ENCODE results near the gene FRMD5. TPM values are rescaled to one million over a fixed set of nuclear protein-coding genes. Genes with fewer than 3 reads are reported as not detected.

Gene FRMD5
- total and polyA plus RNA-seq, 7 donors, result 0.41 to 1.8 (median 0.92) TPM

DNA sequence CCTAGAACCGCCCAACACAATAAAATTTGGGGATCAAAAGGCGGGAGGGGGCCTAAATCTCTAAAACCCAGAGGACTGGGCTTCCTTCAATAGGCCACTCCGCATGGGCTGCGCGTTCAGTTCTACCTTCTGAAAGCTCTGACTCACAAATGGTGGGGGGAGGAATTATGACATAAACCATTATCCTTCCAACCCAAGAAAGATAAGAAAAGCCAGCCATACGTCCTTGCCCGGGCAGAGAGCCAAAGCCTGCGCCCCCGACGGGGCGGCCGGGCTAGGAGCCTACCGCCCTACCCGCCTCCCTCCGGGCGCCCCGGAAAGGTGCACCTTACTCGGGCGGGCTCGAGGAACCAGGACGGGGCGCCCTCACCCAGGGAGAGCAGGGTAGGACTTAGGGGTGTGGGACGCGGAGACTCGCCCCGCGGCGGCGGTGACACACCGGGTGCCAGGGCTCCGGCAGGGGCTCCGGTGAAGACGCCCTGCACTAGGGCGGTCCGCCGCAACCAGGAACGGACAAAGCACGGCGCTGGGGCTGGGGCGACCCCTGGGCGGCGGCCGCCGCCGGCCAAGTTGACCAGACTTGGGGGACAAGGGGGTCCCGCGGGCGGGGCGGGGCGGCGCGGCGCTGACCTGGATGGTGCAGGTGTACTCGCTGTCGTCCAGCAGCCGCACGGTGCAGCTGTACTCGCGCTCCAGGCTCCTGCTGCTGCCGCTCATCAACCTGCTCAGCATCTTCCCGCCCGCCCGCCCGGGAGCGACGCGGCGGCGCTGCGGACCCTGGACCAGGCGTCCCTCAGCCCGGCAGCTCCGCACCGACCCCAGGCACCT lies 534 bp downstream of the FRMD5 start:
- Histone ChIP-seq H3K27ac (peak overlapping the region in 3 of 4 donors; percentile 4 to 22 (median 9)), H3K36me3 (no peaks in the 10 kb centered on the region), H3K4me1 (peaks cover 0 to 23% (median 22%) of the 10 kb centered on the region in 4 donors), H3K4me3 (peak overlapping the region; percentile 41 to 61 (median 48)), H3K9me3 (no peaks in the 10 kb centered on the region), H3K27me3 (peaks cover 15 to 52% (median 22%) of the 10 kb centered on the region in 3 donors)
- 1 to 2% methylated on average over 74 of the region's 74 CpGs for WGBS, 2 donors
- TF ChIP-seq POLR2AphosphoS5 (IDR thresholded peaks at IDR 0.05), result no peak
- peak; percentile 66 for DNase-seq
- intact Hi-C loops (cut with DNase I), result no loop called here

DNA sequence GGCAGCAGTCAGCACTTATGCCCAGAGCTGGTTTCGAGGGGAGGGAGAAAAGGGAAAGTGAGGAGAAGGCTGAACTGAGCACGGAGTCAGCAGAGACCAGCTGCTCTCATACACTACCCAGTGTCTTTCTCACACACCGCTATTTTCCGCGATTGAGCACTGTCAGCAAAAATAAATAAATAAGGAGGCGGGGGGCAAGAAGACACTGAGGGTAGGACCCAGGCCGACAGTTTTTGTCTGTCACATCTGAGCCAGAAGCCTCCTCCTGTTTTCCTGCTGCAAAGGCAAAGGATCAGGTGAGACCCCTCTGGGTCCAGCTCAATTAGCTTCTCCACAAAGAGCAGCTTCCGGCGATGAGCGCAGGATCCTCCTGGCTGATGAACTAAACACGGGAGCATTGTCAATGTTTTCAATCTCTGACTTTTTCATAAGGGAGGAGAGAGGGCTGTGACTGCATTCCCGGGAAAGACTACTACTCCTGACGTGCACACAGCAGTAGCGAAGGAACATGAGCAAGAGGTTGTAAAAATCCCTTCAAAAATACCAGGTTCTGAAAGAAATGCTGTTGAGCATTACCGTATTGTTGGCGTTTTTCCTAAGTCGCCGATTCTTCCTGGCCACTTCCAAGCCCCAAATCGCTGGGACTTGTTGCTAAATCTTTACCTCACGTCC lies 1.3 kb downstream of the FRMD5 start:
- Histone ChIP-seq H3K9me3 (no peaks in the 10 kb centered on the region), H3K27ac (peak overlapping the region in 2 of 4 donors; percentile 4 to 22), H3K27me3 (peaks cover 15 to 52% (median 22%) of the 10 kb centered on the region in 3 donors), H3K4me1 (peaks cover 0 to 23% (median 22%) of the 10 kb centered on the region in 4 donors), H3K4me3 (peak overlapping the region; percentile 4 to 61 (median 48)), H3K36me3 (no peaks in the 10 kb centered on the region)
- WGBS, 2 donors, result 3 to 10% methylated on average over 20 of the region's 20 CpGs
- intact Hi-C loops (cut with DNase I), result no loop called here
- no peak for DNase-seq
- TF ChIP-seq POLR2A (IDR thresholded peaks at IDR 0.05) (no peak), EP300 (IDR thresholded peaks at IDR 0.05) (no peak)

DNA sequence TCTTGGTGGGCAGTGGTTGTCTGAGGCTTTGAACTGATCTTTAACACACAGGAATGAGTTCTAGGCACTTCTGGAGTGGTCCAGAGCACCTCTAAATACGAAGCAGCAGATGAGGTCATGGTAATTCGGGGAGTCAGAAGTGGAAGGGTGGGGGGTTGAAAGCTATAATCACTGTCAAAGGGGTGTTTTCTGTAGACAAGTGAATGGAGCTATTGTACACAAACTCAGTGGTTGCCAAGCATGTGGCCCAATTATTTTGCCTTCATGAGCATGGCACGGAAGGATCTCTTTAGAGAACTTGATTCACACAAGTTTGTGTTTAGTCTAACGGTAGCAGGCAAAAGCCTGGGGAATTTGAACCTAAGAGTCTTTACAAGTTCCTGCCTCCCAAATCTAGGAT lies 6.3 kb downstream of the FRMD5 start:
- Histone ChIP-seq H3K9me3 (no peaks in the 10 kb centered on the region), H3K27me3 (peaks cover 3 to 14% (median 6%) of the 10 kb centered on the region in 3 donors), H3K36me3 (no peaks in the 10 kb centered on the region), H3K4me3 (no peak overlapping the region), H3K27ac (peak overlapping the region in 2 of 4 donors; percentile 10 to 25), H3K4me1 (peaks cover 0 to 4% (median 3%) of the 10 kb centered on the region in 4 donors)
- WGBS, 2 donors, result 88 to 90% methylated on average over 4 of the region's 4 CpGs
- intact Hi-C loops (cut with DNase I), result no loop called here
- no peak for DNase-seq
- TF ChIP-seq POLR2AphosphoS5 (IDR thresholded peaks at IDR 0.05) (no peak), EP300 (IDR thresholded peaks at IDR 0.05) (no peak), POLR2A (IDR thresholded peaks at IDR 0.05) (no peak)
- TF ChIP-seq, protein P1, sequence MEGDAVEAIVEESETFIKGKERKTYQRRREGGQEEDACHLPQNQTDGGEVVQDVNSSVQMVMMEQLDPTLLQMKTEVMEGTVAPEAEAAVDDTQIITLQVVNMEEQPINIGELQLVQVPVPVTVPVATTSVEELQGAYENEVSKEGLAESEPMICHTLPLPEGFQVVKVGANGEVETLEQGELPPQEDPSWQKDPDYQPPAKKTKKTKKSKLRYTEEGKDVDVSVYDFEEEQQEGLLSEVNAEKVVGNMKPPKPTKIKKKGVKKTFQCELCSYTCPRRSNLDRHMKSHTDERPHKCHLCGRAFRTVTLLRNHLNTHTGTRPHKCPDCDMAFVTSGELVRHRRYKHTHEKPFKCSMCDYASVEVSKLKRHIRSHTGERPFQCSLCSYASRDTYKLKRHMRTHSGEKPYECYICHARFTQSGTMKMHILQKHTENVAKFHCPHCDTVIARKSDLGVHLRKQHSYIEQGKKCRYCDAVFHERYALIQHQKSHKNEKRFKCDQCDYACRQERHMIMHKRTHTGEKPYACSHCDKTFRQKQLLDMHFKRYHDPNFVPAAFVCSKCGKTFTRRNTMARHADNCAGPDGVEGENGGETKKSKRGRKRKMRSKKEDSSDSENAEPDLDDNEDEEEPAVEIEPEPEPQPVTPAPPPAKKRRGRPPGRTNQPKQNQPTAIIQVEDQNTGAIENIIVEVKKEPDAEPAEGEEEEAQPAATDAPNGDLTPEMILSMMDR (IDR thresholded peaks at IDR 0.05), result no peak

DNA sequence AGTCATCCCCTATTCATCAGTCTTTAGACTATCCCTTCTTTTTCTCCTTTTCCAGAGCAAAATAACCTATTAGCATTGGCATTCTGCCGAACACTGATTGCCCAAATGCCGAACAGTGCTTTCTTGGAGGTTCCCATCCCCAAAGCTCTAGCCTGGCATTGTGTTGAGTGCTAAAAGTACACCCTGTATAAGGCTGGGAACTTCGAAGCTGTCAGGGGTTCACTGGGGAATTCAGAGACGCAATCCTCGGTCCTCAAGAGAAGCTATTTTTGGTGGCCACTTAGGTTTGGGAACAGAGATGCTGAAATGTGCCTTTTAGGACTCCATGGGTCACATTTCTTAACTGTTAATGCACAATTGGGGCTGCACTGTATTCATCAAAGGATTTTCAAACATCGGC lies 8.4 kb downstream of the FRMD5 start:
- 89 to 94% methylated on average over 6 of the region's 6 CpGs for WGBS, 2 donors
- no peak for DNase-seq
- Histone ChIP-seq H3K9me3 (no peaks in the 10 kb centered on the region), H3K36me3 (no peaks in the 10 kb centered on the region), H3K27me3 (no peaks in the 10 kb centered on the region), H3K4me1 (no peaks in the 10 kb centered on the region), H3K4me3 (no peak overlapping the region), H3K27ac (no peak overlapping the region)
- intact Hi-C loops (cut with DNase I), result no loop called here
- TF ChIP-seq, protein P1 (IDR thresholded peaks at IDR 0.05), result no peak
- TF ChIP-seq POLR2AphosphoS5 (IDR thresholded peaks at IDR 0.05), result no peak
- TF ChIP-seq EP300 (IDR thresholded peaks at IDR 0.05), result no peak
- no peak for TF ChIP-seq POLR2A (IDR thresholded peaks at IDR 0.05)

DNA sequence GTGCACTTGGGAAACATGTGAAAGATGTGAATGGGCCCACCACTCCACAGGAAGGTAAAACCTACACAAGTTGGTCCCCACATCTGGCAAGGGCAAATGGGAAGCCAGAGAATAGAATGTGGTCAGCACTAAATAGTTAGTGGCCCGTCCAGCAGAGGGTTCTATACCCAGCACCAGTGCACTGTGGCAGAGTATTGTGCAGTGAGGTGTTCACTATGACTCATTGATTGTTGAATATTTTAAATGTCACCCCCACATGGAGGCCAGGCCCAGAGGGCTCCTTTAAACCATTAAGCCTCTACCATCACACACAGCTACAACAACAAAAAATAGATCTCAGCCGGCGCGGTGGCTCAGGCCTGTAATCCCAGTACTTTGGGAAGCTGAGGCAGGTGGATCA lies 11.7 kb downstream of the FRMD5 start:
- 94 to 95% methylated on average over 4 of the region's 4 CpGs for WGBS, 2 donors
- no peak for TF ChIP-seq POLR2A (IDR thresholded peaks at IDR 0.05)
- TF ChIP-seq, protein P1 (IDR thresholded peaks at IDR 0.05), result no peak
- no peak for TF ChIP-seq EP300 (IDR thresholded peaks at IDR 0.05)
- no peak for TF ChIP-seq POLR2AphosphoS5 (IDR thresholded peaks at IDR 0.05)
- H3K27me3 ChIP-seq, result no peaks in the 10 kb centered on the region
- H3K36me3 ChIP-seq, result no peaks in the 10 kb centered on the region
- intact Hi-C loops (cut with DNase I), result no loop called here
- no peak for DNase-seq
- no peaks in the 10 kb centered on the region for H3K4me1 ChIP-seq
- H3K27ac ChIP-seq, result no peak overlapping the region
- no peak overlapping the region for H3K4me3 ChIP-seq
- no peaks in the 10 kb centered on the region for H3K9me3 ChIP-seq

Data from sigmoid colon (tissue), 7 donors.